Measurements from ENCODE around the gene BTBD2.
A peak's percentile ranks its signal among the peaks of the same experiment; 100 is the strongest.
"Not testable (repeated sequence)": the region's sequence is repeated elsewhere in the genome, so short reads cannot be mapped to it uniquely, and the experiment has no call there.

The BTBD2 gene

GRCh38 chr19:2034729-2035589 is 19.4 kb upstream of the BTBD2 start:
- no peak for DNase-seq
- Histone ChIP-seq H3K9me3 (peaks cover 0 to 7% (median 0%) of the 10 kb centered on the region in 3 donors), H3K4me1 (peaks cover 6 to 42% (median 33%) of the 10 kb centered on the region in 4 donors), H3K36me3 (peaks cover 15 to 23% (median 19%) of the 10 kb centered on the region in 3 donors), H3K4me3 (no peak overlapping the region), H3K27ac (no peak overlapping the region), H3K27me3 (no peaks in the 10 kb centered on the region)
- intact Hi-C loops (cut with DNase I; ENCODE audit: low total_unique reads), result no loop called here
- TF ChIP-seq CTCF (IDR thresholded peaks at IDR 0.05), result no peak

- DNase-seq; H3K9me3 ChIP-seq; H3K27me3 ChIP-seq; H3K27ac ChIP-seq; intact Hi-C loops (cut with DNase I; ENCODE audit: low total_unique reads); H3K4me3 ChIP-seq: not testable (repeated sequence)
- Histone ChIP-seq H3K36me3 (peaks cover 8 to 16% (median 12%) of the 10 kb centered on the region in 3 donors), H3K4me1 (peaks cover 6 to 42% (median 33%) of the 10 kb centered on the region in 4 donors)
These were observed 18.7 kb upstream of the BTBD2 start for GRCh38 chr19:2034253-2034652.

- H3K27ac ChIP-seq, result peak overlapping the region; percentile 93 to 95
- H3K4me1 ChIP-seq, result peaks cover 6 to 42% (median 33%) of the 10 kb centered on the region in 4 donors
- H3K36me3 ChIP-seq, result peaks cover 3 to 11% (median 7%) of the 10 kb centered on the region in 3 donors
- no peak overlapping the region for H3K4me3 ChIP-seq
- peaks cover 0 to 7% (median 0%) of the 10 kb centered on the region in 3 donors for H3K9me3 ChIP-seq
- no peaks in the 10 kb centered on the region for H3K27me3 ChIP-seq
- DNase-seq, result no peak
- intact Hi-C loops (cut with DNase I; ENCODE audit: low total_unique reads), result no loop called here
- no peak for TF ChIP-seq CTCF (IDR thresholded peaks at IDR 0.05)
These were observed 18.3 kb upstream of the BTBD2 start for GRCh38 chr19:2033825-2034159.

DNA sequence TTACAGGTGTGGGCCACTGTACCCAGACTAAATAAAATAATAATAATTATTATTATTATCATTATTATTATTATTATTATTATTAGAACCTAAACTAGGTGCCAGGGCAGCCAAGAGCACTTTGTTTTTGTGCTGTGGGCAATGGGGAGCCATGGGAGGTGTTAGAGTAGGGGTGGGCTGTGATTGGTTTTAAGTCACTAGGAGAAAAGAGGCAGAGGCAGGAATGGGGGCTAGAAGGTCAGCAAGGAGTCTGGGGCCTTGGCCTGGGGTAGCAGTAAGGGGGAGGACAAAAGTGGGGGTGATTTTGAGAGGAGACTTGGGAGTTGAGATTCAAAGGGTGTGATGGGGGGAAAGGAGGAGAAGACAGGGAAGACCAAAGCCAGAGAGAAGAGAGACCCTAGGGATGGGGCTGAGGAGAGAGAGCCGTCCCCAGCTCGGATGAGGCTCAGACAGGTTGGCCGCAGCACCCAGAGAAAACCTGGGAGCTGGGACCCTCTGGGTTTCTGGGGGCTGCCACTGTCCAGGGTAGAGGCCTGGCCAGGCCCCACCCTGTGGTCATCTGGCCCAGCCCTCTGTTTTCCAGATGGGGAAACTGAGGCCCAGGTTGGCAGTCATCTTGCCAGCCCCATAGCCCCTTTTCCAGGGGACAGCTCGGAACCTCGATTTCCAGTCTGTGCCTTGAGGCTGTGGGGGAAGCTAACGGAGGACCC is 17.8 kb upstream of the BTBD2 start:
- no peak for DNase-seq
- Histone ChIP-seq H3K4me1 (peaks cover 6 to 45% (median 34%) of the 10 kb centered on the region in 4 donors), H3K27ac (peak overlapping the region; percentile 93 to 95), H3K36me3 (peaks cover 0 to 6% (median 2%) of the 10 kb centered on the region in 3 donors), H3K27me3 (no peaks in the 10 kb centered on the region), H3K4me3 (no peak overlapping the region), H3K9me3 (peaks cover 0 to 7% (median 0%) of the 10 kb centered on the region in 3 donors)
- TF ChIP-seq CTCF (IDR thresholded peaks at IDR 0.05), result no peak
- intact Hi-C loops (cut with DNase I; ENCODE audit: low total_unique reads), result no loop called here

- Histone ChIP-seq H3K27ac (peak overlapping the region; percentile 93 to 95), H3K4me1 (peaks cover 6 to 53% (median 38%) of the 10 kb centered on the region in 4 donors), H3K9me3 (peaks cover 0 to 7% (median 0%) of the 10 kb centered on the region in 3 donors), H3K27me3 (no peaks in the 10 kb centered on the region), H3K4me3 (peak overlapping the region; percentile 22 to 42), H3K36me3 (no peaks in the 10 kb centered on the region)
- TF ChIP-seq CTCF (IDR thresholded peaks at IDR 0.05), result no peak
- intact Hi-C loops (cut with DNase I; ENCODE audit: low total_unique reads), result no loop called here
- peak; percentile 97 to 99 for DNase-seq
These were observed 16.9 kb upstream of the BTBD2 start for GRCh38 chr19:2032296-2032941.
